Ishikawa (cell line): ENCODE data around the gene CPEB2.

ENCODE experiments used
- CEBPB ChIP-seq: IDR thresholded peaks from 2 replicates; pipeline ENCODE4 v1.6.1; 2012
- EGR1 ChIP-seq: IDR thresholded peaks from 2 replicates; pipeline ENCODE4 v1.6.1; 2012
- EP300 ChIP-seq: IDR thresholded peaks from 2 replicates; pipeline ENCODE4 v1.6.1; 2012; ENCODE audit warnings: borderline replicate concordance
- FOXM1 ChIP-seq: IDR thresholded peaks from 2 replicates; pipeline ENCODE4 v1.6.1; 2012; ENCODE audit warnings: low read depth, borderline replicate concordance
- MAX ChIP-seq: IDR thresholded peaks from 2 replicates; pipeline ENCODE4 v1.6.1; 2012
- NFIC ChIP-seq: IDR thresholded peaks from 2 replicates; pipeline ENCODE4 v1.6.1; 2012
- RAD21 ChIP-seq: IDR thresholded peaks from 2 replicates; pipeline ENCODE4 v1.6.1; 2012; ENCODE audit warnings: low read depth
- REST ChIP-seq: IDR thresholded peaks from 2 replicates; pipeline ENCODE4 v1.6.1; 2012; ENCODE audit warnings: low read depth, mild to moderate bottlenecking
- TAF1 ChIP-seq: IDR thresholded peaks from 2 replicates; pipeline ENCODE4 v1.6.1; 2012; ENCODE audit warnings: low read depth, mild to moderate bottlenecking
- TEAD4 ChIP-seq: IDR thresholded peaks from 2 replicates; pipeline ENCODE4 v1.6.1; 2012

- TF ChIP-seq NFIC: no peak
- TF ChIP-seq FOXM1: no peak
- no peak for TF ChIP-seq RAD21
- TF ChIP-seq CEBPB: no peak
- no peak for TF ChIP-seq REST
- no peak for TF ChIP-seq TEAD4
- no peak for TF ChIP-seq EP300
- no peak for TF ChIP-seq TAF1
- no peak for TF ChIP-seq MAX
- TF ChIP-seq EGR1: no peak
These were observed 25.7 kb downstream of the CPEB2 start for GRCh38 chr4:15027921-15028435.
